ENCODE measurements around the gene MKS1.

MKS1 gene

GRCh38 chr17:58166682-58167081, 52.4 kb downstream of the MKS1 start, which contains the start of gene OR4D2:
Gene OR4D2 (plus strand): TSS chr17:58166982. CDS start chr17:58169656, 2,674 bp downstream.
- in situ Hi-C loops (cut with MboI; ENCODE audit: low sequenced_read_pairs), result no loop called here

GRCh38 chr17:58165981-58166380, 53.1 kb downstream of the MKS1 start:
- in situ Hi-C loops (cut with MboI; ENCODE audit: low sequenced_read_pairs), result no loop called here

GRCh38 chr17:58161566-58161965, 57.5 kb downstream of the MKS1 start:
- in situ Hi-C loops (cut with MboI; ENCODE audit: low sequenced_read_pairs), result no loop called here

GRCh38 chr17:58158181-58158580, 60.9 kb downstream of the MKS1 start:
- in situ Hi-C loops (cut with MboI; ENCODE audit: low sequenced_read_pairs), result no loop called here

- in situ Hi-C loops (cut with MboI; ENCODE audit: low sequenced_read_pairs), result no loop called here
These were observed 61.9 kb downstream of the MKS1 start for GRCh38 chr17:58156839-58157803.
